ENCODE results near the gene TMPRSS2.

The TMPRSS2 gene
- total RNA-seq = 0 to 0.27 (median 0.05) reads per million in 18 experiments

- no peak for DNase-seq
Observed at GRCh38 chr21:41507521-41508414, at the start of gene TMPRSS2. Gene TMPRSS2 (minus strand): TSS chr21:41508158. CDS start chr21:41498133, 10,025 bp downstream.

GRCh38 chr21:41555057-41555456 is 47.1 kb upstream of the TMPRSS2 start:
- no peak for DNase-seq

GRCh38 chr21:41552254-41552653 is 44.3 kb upstream of the TMPRSS2 start:
- DNase-seq = no peak

- no peak for DNase-seq
Observed at GRCh38 chr21:41548781-41549180, 40.8 kb upstream of the TMPRSS2 start.

GRCh38 chr21:41547111-41547510 is 39.2 kb upstream of the TMPRSS2 start:
- no peak for DNase-seq

- no peak for DNase-seq
Observed at GRCh38 chr21:41545500-41546359, 37.8 kb upstream of the TMPRSS2 start.

- DNase-seq = no peak
Observed at GRCh38 chr21:41542727-41543126, 34.8 kb upstream of the TMPRSS2 start.

GRCh38 chr21:41537356-41537755 is 29.4 kb upstream of the TMPRSS2 start:
- no peak for DNase-seq

- DNase-seq = no peak
Observed at GRCh38 chr21:41536827-41537103, 28.8 kb upstream of the TMPRSS2 start.

GRCh38 chr21:41536076-41536826 is 28.3 kb upstream of the TMPRSS2 start:
- no peak for DNase-seq

- DNase-seq = no peak
Observed at GRCh38 chr21:41530366-41530765, 22.4 kb upstream of the TMPRSS2 start.

- no peak for DNase-seq
Observed at GRCh38 chr21:41529769-41530168, 21.8 kb upstream of the TMPRSS2 start.

GRCh38 chr21:41526478-41527087 is 18.6 kb upstream of the TMPRSS2 start:
- DNase-seq = no peak

- no peak for DNase-seq
Observed at GRCh38 chr21:41523175-41523574, 15.2 kb upstream of the TMPRSS2 start.

- DNase-seq = no peak
Observed at GRCh38 chr21:41521489-41522027, 13.6 kb upstream of the TMPRSS2 start.

- no peak for DNase-seq
Observed at GRCh38 chr21:41520560-41521442, 12.8 kb upstream of the TMPRSS2 start.

GRCh38 chr21:41519806-41520559 is 12.0 kb upstream of the TMPRSS2 start:
- DNase-seq = no peak

GRCh38 chr21:41518757-41519156 is 10.8 kb upstream of the TMPRSS2 start:
- no peak for DNase-seq

GRCh38 chr21:41511858-41512257 is 3.9 kb upstream of the TMPRSS2 start:
- no peak for DNase-seq

- no peak for DNase-seq
Observed at GRCh38 chr21:41510500-41510899, 2.5 kb upstream of the TMPRSS2 start.

Data from inflammatory macrophage (primary cell).